IMR-90 (cell line): ENCODE data around the gene PNPLA2. TPM values are rescaled to one million over a fixed set of nuclear protein-coding genes. Genes with fewer than 3 reads are reported as not detected.

Experiments
- ATAC-seq: fragments of 200-7000 bp; cut with Tn5 transposase; 2 replicates; pipeline ENCODE4 v1.9.1; 2020; ENCODE audit warnings: low read depth, mild to moderate bottlenecking, moderate library complexity
- BruUV-seq: library from RNA; stranded (reverse); fragments of 400-500 nt; replicated peaks from 2 replicates; lab custom pipeline; 2021; lab: Mats Ljungman, UMichigan
- CTCF ChIA-PET: fragments of 300-600 bp; formaldehyde crosslinking; extraction: SDS; loops from one replicate; lab custom pipeline; 2021; ENCODE audit warnings: antibody characterized with exemption; lab: Yijun Ruan, JAX
- POLR2A ChIA-PET: fragments of 300-600 bp; sonication (Branson Sonifier 250); formaldehyde crosslinking; loops from one replicate; lab custom pipeline; 2022; ENCODE audit warnings: antibody characterized with exemption; ENCODE audit not compliant: unreplicated experiment; lab: Charles Lee
- DNase-seq: peaks from one replicate; pipeline ENCODE4 v3.0.0; 2013
- H2AFZ ChIP-seq: replicated peaks from 2 replicates; pipeline ENCODE3; 2013; ENCODE audit warnings: low read length, mild to moderate bottlenecking; ENCODE audit not compliant: poor library complexity
- H2AK5ac ChIP-seq: 2 replicates; pipeline ENCODE4 v1.6.1; 2013; ENCODE audit warnings: low read depth, low read length, inconsistent platforms
- H2AK9ac ChIP-seq: replicated peaks from 2 replicates; pipeline ENCODE3; 2013; ENCODE audit warnings: mild to moderate bottlenecking, low read depth, low read length, moderate library complexity; ENCODE audit not compliant: poor library complexity
- H2BK120ac ChIP-seq: 2 replicates; pipeline ENCODE4 v1.6.1; 2013; ENCODE audit warnings: low read depth, low read length, inconsistent platforms
- H2BK15ac ChIP-seq: 3 replicates; pipeline ENCODE4 v1.6.1; 2013; ENCODE audit warnings: low read depth, low read length, inconsistent platforms
- H2BK20ac ChIP-seq: 2 replicates; pipeline ENCODE4 v1.6.1; 2013; ENCODE audit warnings: low read depth, mild to moderate bottlenecking, inconsistent platforms, low read length, moderate library complexity
- H2BK5ac ChIP-seq: 2 replicates; pipeline ENCODE4 v1.6.1; 2013; ENCODE audit warnings: mild to moderate bottlenecking, low read depth, low read length, inconsistent platforms; ENCODE audit not compliant: poor library complexity, severe bottlenecking
- H3K14ac ChIP-seq: replicated peaks from 2 replicates; pipeline ENCODE4 v1.6.1; 2013; ENCODE audit warnings: low read depth, low read length, inconsistent platforms
- H3K18ac ChIP-seq: 2 replicates; pipeline ENCODE4 v1.6.1; 2013; ENCODE audit warnings: low read depth, low read length, control low read depth
- H3K23ac ChIP-seq: 2 replicates; pipeline ENCODE4 v1.6.1; 2013; ENCODE audit warnings: low read depth, low read length, inconsistent platforms
- H3K27ac ChIP-seq: 2 replicates; pipeline ENCODE4 v1.5.1; 2013; ENCODE audit warnings: mild to moderate bottlenecking, control low read depth, low read length; ENCODE audit not compliant: insufficient read depth
- H3K27me3 ChIP-seq: 2 replicates; pipeline ENCODE4 v1.6.1; 2013; ENCODE audit warnings: low read length; ENCODE audit not compliant: control insufficient read depth, insufficient read depth
- H3K36me3 ChIP-seq: 2 replicates; pipeline ENCODE4 v1.6.1; 2013; ENCODE audit warnings: low read length, mixed read lengths; ENCODE audit not compliant: control insufficient read depth, insufficient read depth
- H3K4ac ChIP-seq: 2 replicates; pipeline ENCODE4 v1.6.1; 2013; ENCODE audit warnings: low read depth, low read length, inconsistent platforms
- H3K4me1 ChIP-seq: 2 replicates; pipeline ENCODE4 v1.6.1; 2013; ENCODE audit warnings: low read length, mixed read lengths; ENCODE audit not compliant: control insufficient read depth, insufficient read depth
- H3K4me2 ChIP-seq: 2 replicates; pipeline ENCODE4 v1.6.1; 2013; ENCODE audit warnings: low read depth, mild to moderate bottlenecking, control low read depth, low read length, moderate library complexity
- H3K4me3 ChIP-seq: 2 replicates; pipeline ENCODE4 v1.5.1; 2013; ENCODE audit warnings: low read depth, mild to moderate bottlenecking, control low read depth, low read length, moderate library complexity; ENCODE audit not compliant: insufficient read depth
- H3K56ac ChIP-seq: 2 replicates; pipeline ENCODE4 v1.6.1; 2013; ENCODE audit warnings: low read length, inconsistent platforms; ENCODE audit not compliant: insufficient read depth; ENCODE audit errors: extremely low read depth
- H3K79me1 ChIP-seq, 2 experiments: 2 replicates each; pipeline ENCODE4 v1.6.1; 2013; ENCODE audit warnings: low read length in 2 of 2, inconsistent platforms in 1 of 2, low read depth in 1 of 2
- H3K9ac ChIP-seq: 2 replicates; pipeline ENCODE4 v1.6.1; 2013; ENCODE audit warnings: low read depth, low read length, control low read depth
- H3K9me1 ChIP-seq: 2 replicates; pipeline ENCODE4 v1.6.1; 2013; ENCODE audit warnings: low read length, inconsistent platforms; ENCODE audit not compliant: insufficient read depth
- H3K9me3 ChIP-seq: 2 replicates; pipeline ENCODE4 v1.6.1; 2013; ENCODE audit warnings: low read length; ENCODE audit not compliant: control insufficient read depth, insufficient read depth
- H4K20me1 ChIP-seq: 2 replicates; pipeline ENCODE4 v1.6.1; 2013; ENCODE audit warnings: low read length, inconsistent platforms; ENCODE audit not compliant: insufficient read depth
- H4K5ac ChIP-seq: 2 replicates; pipeline ENCODE4 v1.6.1; 2013; ENCODE audit warnings: mild to moderate bottlenecking, low read depth, low read length, control low read depth
- H4K8ac ChIP-seq, 2 experiments: 2 replicates each; pipeline ENCODE4 v1.6.1; 2013; ENCODE audit warnings: low read depth in 2 of 2, low read length in 2 of 2, control low read depth in 1 of 2, inconsistent platforms in 1 of 2
- H4K91ac ChIP-seq: 2 replicates; pipeline ENCODE4 v1.6.1; 2013; ENCODE audit warnings: low read depth, low read length, inconsistent platforms; ENCODE audit not compliant: insufficient read depth
- BHLHE40 ChIP-seq: fragments of 150-350 bp; IDR thresholded peaks from 2 replicates; pipeline ENCODE4 v1.6.1; 2016; ENCODE audit warnings: mild to moderate bottlenecking, low read depth, low read length
- CEBPB ChIP-seq: IDR thresholded peaks from 2 replicates; pipeline ENCODE4 v1.6.1; 2012; ENCODE audit warnings: low read depth, low read length, improper control_type of control experiment
- CHD1 ChIP-seq: IDR thresholded peaks from 2 replicates; pipeline ENCODE4 v1.6.1; 2012; ENCODE audit warnings: low read depth, low read length, improper control_type of control experiment
- CTCF ChIP-seq: conservative IDR thresholded peaks from 2 replicates; pipeline ENCODE4 v1.5.1; 2012; ENCODE audit warnings: mild to moderate bottlenecking, low read depth, low read length, improper control_type of control experiment
- ELK1 ChIP-seq: fragments of 150-350 bp; IDR thresholded peaks from 2 replicates; pipeline ENCODE4 v1.6.1; 2016; ENCODE audit warnings: low read depth, mild to moderate bottlenecking, low read length, moderate library complexity, borderline replicate concordance
- FOS ChIP-seq: fragments of 150-350 bp; IDR thresholded peaks from 2 replicates; pipeline ENCODE4 v1.6.1; 2016; ENCODE audit warnings: low read depth, low read length
- MAFK ChIP-seq: IDR thresholded peaks from 2 replicates; pipeline ENCODE4 v1.6.1; 2012; ENCODE audit warnings: low read depth, low read length, improper control_type of control experiment
- MAZ ChIP-seq: IDR thresholded peaks from 2 replicates; pipeline ENCODE4 v1.6.1; 2012; ENCODE audit warnings: low read depth, mild to moderate bottlenecking, low read length, improper control_type of control experiment, moderate library complexity, borderline replicate concordance
- MXI1 ChIP-seq: IDR thresholded peaks from 2 replicates; pipeline ENCODE4 v1.6.1; 2012; ENCODE audit warnings: low read depth, mild to moderate bottlenecking, low read length, moderate library complexity, borderline replicate concordance
- NFE2L2 ChIP-seq: fragments of 150-350 bp; IDR thresholded peaks from 2 replicates; pipeline ENCODE4 v1.6.1; 2016; ENCODE audit warnings: low read depth, mild to moderate bottlenecking, low read length
- POLR2A ChIP-seq: IDR thresholded peaks from 2 replicates; pipeline ENCODE4 v1.6.1; 2012; ENCODE audit warnings: mild to moderate bottlenecking, low read depth, low read length
- RAD21 ChIP-seq: IDR thresholded peaks from 2 replicates; pipeline ENCODE4 v1.6.1; 2012; ENCODE audit warnings: low read length, improper control_type of control experiment
- RCOR1 ChIP-seq: IDR thresholded peaks from 2 replicates; pipeline ENCODE4 v1.6.1; 2012; ENCODE audit warnings: mild to moderate bottlenecking, low read length, improper control_type of control experiment; ENCODE audit not compliant: insufficient replicate concordance
- RFX5 ChIP-seq: IDR thresholded peaks from 2 replicates; pipeline ENCODE4 v1.8.0; 2012; ENCODE audit warnings: low read depth, mild to moderate bottlenecking, low read length, moderate library complexity
- SMC3 ChIP-seq: fragments of 150-350 bp; IDR thresholded peaks from 2 replicates; pipeline ENCODE4 v1.6.1; 2016; ENCODE audit warnings: low read depth, mild to moderate bottlenecking, antibody characterized with exemption, low read length, moderate library complexity
- USF2 ChIP-seq: fragments of 150-350 bp; IDR thresholded peaks from 2 replicates; pipeline ENCODE4 v1.6.1; 2017; ENCODE audit warnings: mild to moderate bottlenecking, antibody characterized with exemption, low read length, low read depth
- WGBS, 2 experiments: methylation state at CpG; one replicate each; pipeline versions ENCODE4 v1.1.5 to v1.1.7; 2013; ENCODE audit warnings: missing lambda C conversion rate in 2 of 2; ENCODE audit not compliant: insufficient read length in 1 of 2; ENCODE audit errors: extremely low coverage in 2 of 2; 5-methylcytosine and 5-hydroxymethylcytosine counted together
- dilution Hi-C: fragments of 300-500 bp; cut with HindIII; formaldehyde crosslinking; loops from one replicate; pipeline ENCODE4 v1.14.3; 2018; ENCODE audit warnings: low sequenced_read_pairs; ENCODE audit not compliant: unreplicated experiment
- in situ Hi-C: fragments of 300-500 bp; cut with MboI; formaldehyde crosslinking; loops from 3 replicates; pipeline ENCODE4 v1.14.3; 2019; ENCODE audit warnings: low sequenced_read_pairs, inconsistent platforms, mixed read lengths
- intact Hi-C: fragments of 100-400 bp; cut with micrococcal nuclease; formaldehyde crosslinking; loops from 2 replicates; pipeline ENCODE4 v1.10.0; 2022
- polyA plus RNA-seq, 3 experiments: library from polyadenylated mRNA; depleted of rRNA; stranded (reverse); fragments of >200 nt; gene quantifications; 2 replicates each; pipeline ENCODE4 v1.2.3, GENCODE V29; 2012; ENCODE audit warnings: low replicate concordance in 1 of 3
- total RNA-seq: library from RNA; depleted of rRNA; stranded (reverse); fragments of >200 nt; gene quantifications from 2 replicates; pipeline ENCODE4 v1.2.3, GENCODE V29; 2012

Gene PNPLA2
- total and polyA plus RNA-seq, 2 of the 4 experiments (the other 2 are of a cell fraction): 7.0 to 94.3 TPM

GRCh38 chr11:837990-838307, 19.2 kb downstream of the PNPLA2 start:
- H2BK120ac ChIP-seq: no peak overlapping the region
- no peak for ATAC-seq
- H3K27ac ChIP-seq: no peak overlapping the region
- no peak for DNase-seq
- H3K36me3 ChIP-seq: peaks cover 52% of the 10 kb centered on the region
- H3K18ac ChIP-seq: no peak overlapping the region
- ChIA-PET CTCF (no interaction called here), POLR2A (interaction anchor here (1.8 kb wide), 1 partner anchor 19 kb away, joined by 5 read pairs; the partner anchor contains the start of gene PNPLA2)
- H3K14ac ChIP-seq: no peak overlapping the region
- in situ Hi-C loops: no loop called here
- H3K79me1 ChIP-seq: peaks cover 19 to 73% of the 10 kb centered on the region in 2 experiments; a peak in 3 of 4 replicates
- dilution Hi-C loops: no loop called here
- H4K20me1 ChIP-seq: peaks cover 87% of the 10 kb centered on the region
- H3K4ac ChIP-seq: no peak overlapping the region
- H2BK20ac ChIP-seq: no peak overlapping the region
- intact Hi-C loops: no loop called here
- H3K23ac ChIP-seq: no peak overlapping the region
- WGBS, 2 experiments: 82% methylated on average over 8 of the region's 8 CpGs; no CpG with 5 or more reads in 1 of the 2 experiments
- no peak overlapping the region for H4K91ac ChIP-seq
- no peak overlapping the region for H2AK5ac ChIP-seq
- H3K9me1 ChIP-seq: peaks cover 24% of the 10 kb centered on the region
- BruUV-seq: TSS peak; percentile 90
- H4K8ac ChIP-seq: no peak overlapping the region
- no peak overlapping the region for H3K9ac ChIP-seq
- peaks cover 24% of the 10 kb centered on the region for H3K4me1 ChIP-seq
- no peak overlapping the region for H4K5ac ChIP-seq
- H2AK9ac ChIP-seq: no peak overlapping the region
- no peak overlapping the region for H3K4me3 ChIP-seq
- H3K9me3 ChIP-seq: no peaks in the 10 kb centered on the region
- no peak for TF ChIP-seq FOS
- no peak for TF ChIP-seq CEBPB
- no peak for TF ChIP-seq USF2
- TF ChIP-seq CHD1: no peak
- no peak for TF ChIP-seq SMC3
- TF ChIP-seq MAZ: no peak
- no peak for TF ChIP-seq MAFK
- TF ChIP-seq POLR2A: no peak
- no peak for TF ChIP-seq ELK1
- TF ChIP-seq MXI1: no peak
- no peak for TF ChIP-seq RAD21
- TF ChIP-seq RFX5: no peak
- TF ChIP-seq BHLHE40: no peak
- no peak for TF ChIP-seq NFE2L2
- no peak for TF ChIP-seq RCOR1
- no peak for TF ChIP-seq CTCF
- no peak overlapping the region for H3K4me2 ChIP-seq
- H2BK15ac ChIP-seq: no peak overlapping the region
- H2AFZ ChIP-seq: no peak overlapping the region
- H2BK5ac ChIP-seq: no peak overlapping the region
- no peak overlapping the region for H3K56ac ChIP-seq
- no peaks in the 10 kb centered on the region for H3K27me3 ChIP-seq
